H9 (cell line): ENCODE measurements around the gene RBM44. TPM values are rescaled to one million over a fixed set of nuclear protein-coding genes. Genes with fewer than 3 reads are reported as not detected.

Experiments used
- DNase-seq: peaks from one replicate; pipeline ENCODE4 v3.0.0-alpha.2; 2017
- H2AFZ ChIP-seq: one replicate; pipeline ENCODE4 v1.6.1; 2013; ENCODE audit warnings: mild to moderate bottlenecking, low read length, control low read depth, moderate library complexity
- H2AK5ac ChIP-seq: 2 replicates; pipeline ENCODE4 v1.6.1; 2013; ENCODE audit warnings: low read length, control low read depth, mixed read lengths; ENCODE audit not compliant: insufficient read length
- H2BK120ac ChIP-seq: one replicate; pipeline ENCODE4 v1.6.1; 2013; ENCODE audit warnings: low read depth, mild to moderate bottlenecking, low read length, control low read depth, inconsistent platforms; ENCODE audit not compliant: poor library complexity, severe bottlenecking
- H2BK12ac ChIP-seq: 2 replicates; pipeline ENCODE4 v1.6.1; 2013; ENCODE audit warnings: low read length, control low read depth, mixed read lengths, low read depth; ENCODE audit not compliant: insufficient read length
- H2BK15ac ChIP-seq: 2 replicates; pipeline ENCODE4 v1.6.1; 2013; ENCODE audit warnings: low read depth, low read length, control low read depth
- H2BK20ac ChIP-seq: one replicate; pipeline ENCODE4 v1.6.1; 2013; ENCODE audit warnings: low read depth, mild to moderate bottlenecking, low read length, control low read depth, inconsistent platforms; ENCODE audit not compliant: poor library complexity, severe bottlenecking
- H2BK5ac ChIP-seq: 2 replicates; pipeline ENCODE4 v1.6.1; 2013; ENCODE audit warnings: low read length, control low read depth, mixed read lengths; ENCODE audit not compliant: insufficient read length
- H3K14ac ChIP-seq: 2 replicates; pipeline ENCODE4 v1.6.1; 2013; ENCODE audit warnings: low read length, control low read depth; ENCODE audit not compliant: insufficient read depth
- H3K18ac ChIP-seq: 2 replicates; pipeline ENCODE4 v1.6.1; 2013; ENCODE audit warnings: low read depth, mild to moderate bottlenecking, mixed read lengths, low read length, control low read depth; ENCODE audit not compliant: insufficient read length
- H3K23ac ChIP-seq: 2 replicates; pipeline ENCODE4 v1.6.1; 2013; ENCODE audit warnings: low read length, control low read depth, mixed read lengths, low read depth; ENCODE audit not compliant: insufficient read length
- H3K23me2 ChIP-seq: 2 replicates; pipeline ENCODE4 v1.6.1; 2013; ENCODE audit warnings: low read depth, mild to moderate bottlenecking, mixed read lengths, low read length, control low read depth; ENCODE audit not compliant: insufficient read length, poor library complexity, severe bottlenecking
- H3K27ac ChIP-seq: 2 replicates; pipeline ENCODE4 v1.5.1; 2013; ENCODE audit warnings: low read length, control low read depth, mixed read lengths, low read depth; ENCODE audit not compliant: insufficient read length
- H3K27me3 ChIP-seq: 2 replicates; pipeline ENCODE4 v1.6.1; 2013; ENCODE audit warnings: low read length, control low read depth, inconsistent platforms; ENCODE audit not compliant: insufficient read depth
- H3K4ac ChIP-seq: 2 replicates; pipeline ENCODE4 v1.6.1; 2013; ENCODE audit warnings: low read depth, mild to moderate bottlenecking, control low read depth, inconsistent platforms, low read length, moderate library complexity
- H3K4me1 ChIP-seq: 2 replicates; pipeline ENCODE4 v1.6.1; 2013; ENCODE audit warnings: low read length, control low read depth, inconsistent platforms; ENCODE audit not compliant: insufficient read depth
- H3K4me2 ChIP-seq: 2 replicates; pipeline ENCODE4 v1.6.1; 2013; ENCODE audit warnings: low read length, control low read depth, mixed read lengths; ENCODE audit not compliant: insufficient read length, insufficient read depth
- H3K56ac ChIP-seq: 2 replicates; pipeline ENCODE4 v1.6.1; 2013; ENCODE audit warnings: low read depth, mild to moderate bottlenecking, mixed read lengths, low read length, control low read depth; ENCODE audit not compliant: insufficient read length
- H3K79me1 ChIP-seq: 2 replicates; pipeline ENCODE4 v1.6.1; 2013; ENCODE audit warnings: low read depth, mild to moderate bottlenecking, moderate library complexity, low read length, control low read depth, inconsistent platforms; ENCODE audit not compliant: insufficient read depth, poor library complexity, severe bottlenecking
- H3K79me2 ChIP-seq: 2 replicates; pipeline ENCODE4 v1.6.1; 2013; ENCODE audit warnings: low read length, control low read depth, inconsistent platforms; ENCODE audit not compliant: insufficient read depth
- H3K9ac ChIP-seq: 2 replicates; pipeline ENCODE4 v1.6.1; 2013; ENCODE audit warnings: low read length, control low read depth, mixed read lengths; ENCODE audit not compliant: insufficient read length; ENCODE audit errors: extremely low read depth
- H3K9me3 ChIP-seq: one replicate; pipeline ENCODE4 v1.6.1; 2013; ENCODE audit warnings: low read depth, low read length, inconsistent platforms; ENCODE audit not compliant: control insufficient read depth
- H3T11ph ChIP-seq: one replicate; pipeline ENCODE4 v1.6.1; 2013; ENCODE audit warnings: mild to moderate bottlenecking, low read length, control low read depth, inconsistent platforms
- H4K20me1 ChIP-seq: one replicate; pipeline ENCODE4 v1.6.1; 2013; ENCODE audit not compliant: control insufficient read depth, insufficient read length, insufficient read depth
- H4K5ac ChIP-seq: 2 replicates; pipeline ENCODE4 v1.6.1; 2013; ENCODE audit warnings: low read depth, mild to moderate bottlenecking, mixed read lengths, low read length, control low read depth; ENCODE audit not compliant: insufficient read length
- H4K8ac ChIP-seq: replicated peaks from 2 replicates; pipeline ENCODE4 v1.6.1; 2013; ENCODE audit warnings: low read length, control low read depth, mixed read lengths, low read depth; ENCODE audit not compliant: insufficient read length
- H4K91ac ChIP-seq: 2 replicates; pipeline ENCODE4 v1.6.1; 2013; ENCODE audit warnings: low read depth, mild to moderate bottlenecking, moderate library complexity, mixed read lengths, low read length, control low read depth; ENCODE audit not compliant: insufficient read length
- H3K27ac Mint-ChIP-seq, 3 experiments: 2 replicates in 2 of 3; 3 replicates in 1 of 3; pipeline ENCODE4 v1.8.0; 2020 to 2021; ENCODE audit warnings: mixed read lengths in 3 of 3, mild to moderate bottlenecking in 1 of 3, moderate library complexity in 1 of 3
- H3K27me3 Mint-ChIP-seq: 2 replicates; pipeline ENCODE4 v1.8.0; 2021; ENCODE audit warnings: low read depth, mild to moderate bottlenecking, moderate library complexity, mixed read lengths
- H3K36me3 Mint-ChIP-seq, 3 experiments: 2 replicates in 2 of 3; 3 replicates in 1 of 3; pipeline ENCODE4 v1.8.0; 2020 to 2021; ENCODE audit warnings: low read depth in 3 of 3, mixed read lengths in 3 of 3; ENCODE audit not compliant: insufficient read depth in 1 of 3
- H3K4me1 Mint-ChIP-seq, 2 experiments: 2 replicates each; pipeline ENCODE4 v1.8.0; 2020; ENCODE audit warnings: mixed read lengths in 2 of 2
- H3K4me3 Mint-ChIP-seq, 2 experiments: 2 replicates in 1 of 2; 3 replicates in 1 of 2; pipeline ENCODE4 v1.8.0; 2020 to 2021; ENCODE audit warnings: mild to moderate bottlenecking in 2 of 2, mixed read lengths in 2 of 2, moderate library complexity in 1 of 2
- H3K9me3 Mint-ChIP-seq, 2 experiments: 2 replicates in 1 of 2; 3 replicates in 1 of 2; pipeline ENCODE4 v1.8.0; 2020; ENCODE audit warnings: mild to moderate bottlenecking in 2 of 2, mixed read lengths in 2 of 2, moderate library complexity in 1 of 2
- WGBS: extraction: QIAGEN DNeasy Blood & Tissue Kit; methylation state at CpG from one replicate; pipeline ENCODE4 v1.1.7; 2013; ENCODE audit warnings: missing lambda C conversion rate, low lambda C conversion rate, mixed read lengths; ENCODE audit not compliant: insufficient read length; ENCODE audit errors: extremely low coverage; 5-methylcytosine and 5-hydroxymethylcytosine counted together
- total RNA-seq: library from RNA; stranded (reverse); gene quantifications from 2 replicates; pipeline ENCODE4 v1.2.1, GENCODE V29; 2021
- TF ChIP-seq, protein P1 (sequence below): fragments of 200-600 bp; sonication (generic); conservative IDR thresholded peaks from 3 replicates; pipeline ENCODE4 v1.8.0; 2021; ENCODE audit warnings: antibody characterized with exemption, mild to moderate bottlenecking

Gene RBM44
- total RNA-seq, 1 experiment from 2014 or later = 0.15 TPM

DNA sequence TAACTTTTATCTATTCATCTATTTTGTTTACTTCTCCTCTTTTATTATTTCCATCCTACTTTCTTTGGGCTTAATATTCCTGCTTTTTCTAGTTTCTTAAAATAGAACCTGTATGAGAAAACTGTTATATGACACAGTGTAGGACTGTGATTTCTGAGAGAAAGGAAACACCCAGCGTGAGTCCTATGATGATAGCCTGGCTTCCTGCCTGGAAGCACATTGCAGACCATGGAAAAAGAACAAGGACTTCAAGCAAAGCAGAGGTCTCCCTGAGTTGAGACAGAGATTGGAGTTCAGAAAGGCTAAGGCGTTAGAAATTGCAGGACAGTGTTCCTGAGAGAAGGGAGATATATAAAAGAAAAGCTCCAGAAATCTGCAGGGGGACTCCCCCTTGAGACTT lies 7.8 kb downstream of the RBM44 start:
- no peak overlapping the region for H3K27ac ChIP-seq
- no peak overlapping the region for H3T11ph ChIP-seq
- H3K9ac ChIP-seq = no peak overlapping the region
- no peak overlapping the region for H3K27ac Mint-ChIP-seq
- no peak overlapping the region for H3K56ac ChIP-seq
- no peak for DNase-seq
- no peaks in the 10 kb centered on the region for H3K4me1 ChIP-seq
- no peak overlapping the region for H2BK120ac ChIP-seq
- peaks cover 11% of the 10 kb centered on the region for H3K27me3 Mint-ChIP-seq
- no peaks in the 10 kb centered on the region for H3K36me3 Mint-ChIP-seq
- H2BK15ac ChIP-seq = no peak overlapping the region
- no peak overlapping the region for H4K91ac ChIP-seq
- H3K18ac ChIP-seq = no peak overlapping the region
- H4K8ac ChIP-seq = no peak overlapping the region
- no peaks in the 10 kb centered on the region for H3K23me2 ChIP-seq
- no peak overlapping the region for H4K5ac ChIP-seq
- no peaks in the 10 kb centered on the region; a peak in 2 of 5 replicates for H3K9me3 Mint-ChIP-seq
- no peaks in the 10 kb centered on the region for H3K79me1 ChIP-seq
- no peak overlapping the region for H2AFZ ChIP-seq
- no peaks in the 10 kb centered on the region for H3K27me3 ChIP-seq
- H4K20me1 ChIP-seq = no peaks in the 10 kb centered on the region
- no peak overlapping the region for H3K4me3 Mint-ChIP-seq
- no CpG with 5 or more reads among the region's 2 CpGs for WGBS
- H2BK12ac ChIP-seq = no peak overlapping the region
- H3K4me2 ChIP-seq = no peak overlapping the region
- no peak overlapping the region for H3K4ac ChIP-seq
- H3K23ac ChIP-seq = no peak overlapping the region
- no peak overlapping the region for H2AK5ac ChIP-seq
- H2BK20ac ChIP-seq = no peak overlapping the region
- TF ChIP-seq, protein P1, sequence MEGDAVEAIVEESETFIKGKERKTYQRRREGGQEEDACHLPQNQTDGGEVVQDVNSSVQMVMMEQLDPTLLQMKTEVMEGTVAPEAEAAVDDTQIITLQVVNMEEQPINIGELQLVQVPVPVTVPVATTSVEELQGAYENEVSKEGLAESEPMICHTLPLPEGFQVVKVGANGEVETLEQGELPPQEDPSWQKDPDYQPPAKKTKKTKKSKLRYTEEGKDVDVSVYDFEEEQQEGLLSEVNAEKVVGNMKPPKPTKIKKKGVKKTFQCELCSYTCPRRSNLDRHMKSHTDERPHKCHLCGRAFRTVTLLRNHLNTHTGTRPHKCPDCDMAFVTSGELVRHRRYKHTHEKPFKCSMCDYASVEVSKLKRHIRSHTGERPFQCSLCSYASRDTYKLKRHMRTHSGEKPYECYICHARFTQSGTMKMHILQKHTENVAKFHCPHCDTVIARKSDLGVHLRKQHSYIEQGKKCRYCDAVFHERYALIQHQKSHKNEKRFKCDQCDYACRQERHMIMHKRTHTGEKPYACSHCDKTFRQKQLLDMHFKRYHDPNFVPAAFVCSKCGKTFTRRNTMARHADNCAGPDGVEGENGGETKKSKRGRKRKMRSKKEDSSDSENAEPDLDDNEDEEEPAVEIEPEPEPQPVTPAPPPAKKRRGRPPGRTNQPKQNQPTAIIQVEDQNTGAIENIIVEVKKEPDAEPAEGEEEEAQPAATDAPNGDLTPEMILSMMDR = no peak
- H2BK5ac ChIP-seq = no peak overlapping the region
- no peaks in the 10 kb centered on the region for H3K4me1 Mint-ChIP-seq
- no peak overlapping the region for H3K14ac ChIP-seq
- no peaks in the 10 kb centered on the region for H3K79me2 ChIP-seq
- H3K9me3 ChIP-seq = no peaks in the 10 kb centered on the region
